Kidney epithelial cell (primary cell): ENCODE measurements around the gene PARN. TPM values are rescaled to one million over a fixed set of nuclear protein-coding genes. Genes with fewer than 3 reads are reported as not detected.

Source experiments
- DNase-seq: peaks from one replicate; pipeline ENCODE4 v3.0.0-alpha.2; 2010; ENCODE audit warnings: low read depth
- H3K27me3 ChIP-seq: 2 replicates; pipeline ENCODE4 v1.6.0; 2011; ENCODE audit warnings: low read length; ENCODE audit not compliant: control insufficient read depth, insufficient read depth
- H3K36me3 ChIP-seq: 2 replicates; pipeline ENCODE4 v1.5.1; 2011; ENCODE audit warnings: low read length; ENCODE audit not compliant: control insufficient read depth, insufficient read depth
- H3K4me3 ChIP-seq: 2 replicates; pipeline ENCODE4 v1.5.1; 2011; ENCODE audit warnings: low read depth, mild to moderate bottlenecking, control low read depth, low read length
- CTCF ChIP-seq: IDR thresholded peaks from 2 replicates; pipeline ENCODE4 v1.5.1; 2011; ENCODE audit warnings: mild to moderate bottlenecking, moderate library complexity, low read length, control low read depth, inconsistent platforms; ENCODE audit not compliant: insufficient read depth, poor library complexity, severe bottlenecking
- total RNA-seq: library from RNA; depleted of rRNA; stranded (reverse); fragments of >200 nt; gene quantifications from 2 replicates; pipeline ENCODE4 v1.2.3, GENCODE V29; 2015

The PARN gene
- total RNA-seq, 1 donor from 2014 or later: 28.0 TPM

GRCh38 chr16:14460726-14461125, 169.3 kb downstream of the PARN start:
- H3K27me3 ChIP-seq: no peaks in the 10 kb centered on the region
- no peak for DNase-seq
- no peak overlapping the region for H3K4me3 ChIP-seq
- no peaks in the 10 kb centered on the region for H3K36me3 ChIP-seq
- no peak for TF ChIP-seq CTCF

- TF ChIP-seq CTCF: no peak
- H3K4me3 ChIP-seq: no peak overlapping the region
- no peaks in the 10 kb centered on the region for H3K27me3 ChIP-seq
- no peak for DNase-seq
- H3K36me3 ChIP-seq: no peaks in the 10 kb centered on the region
Measured at GRCh38 chr16:14458576-14458975, 171.5 kb downstream of the PARN start.

GRCh38 chr16:14456793-14457481, 173.1 kb downstream of the PARN start:
- Histone ChIP-seq H3K36me3 (no peaks in the 10 kb centered on the region), H3K27me3 (no peaks in the 10 kb centered on the region), H3K4me3 (no peak overlapping the region)
- no peak for DNase-seq
- no peak for TF ChIP-seq CTCF

- no peak for DNase-seq
- H3K4me3 ChIP-seq: no peak overlapping the region
- no peaks in the 10 kb centered on the region for H3K27me3 ChIP-seq
- no peaks in the 10 kb centered on the region for H3K36me3 ChIP-seq
- no peak for TF ChIP-seq CTCF
Measured at GRCh38 chr16:14455573-14455972, 174.5 kb downstream of the PARN start.

- TF ChIP-seq CTCF: no peak
- Histone ChIP-seq H3K27me3 (no peaks in the 10 kb centered on the region), H3K36me3 (no peaks in the 10 kb centered on the region), H3K4me3 (no peak overlapping the region)
- DNase-seq: no peak
Measured at GRCh38 chr16:14454391-14454790, 175.7 kb downstream of the PARN start.

GRCh38 chr16:14452066-14452465, 178.0 kb downstream of the PARN start:
- H3K36me3 ChIP-seq: no peaks in the 10 kb centered on the region
- no peak for TF ChIP-seq CTCF
- no peak for DNase-seq

More at GRCh38 chr16:14452066-14452465, 178.0 kb downstream of the PARN start:
- no peaks in the 10 kb centered on the region for H3K27me3 ChIP-seq
- no peak overlapping the region for H3K4me3 ChIP-seq
